Esophagus muscularis mucosa (tissue), 4 donors: ENCODE measurements around the gene SDK1. TPM values are rescaled to one million over a fixed set of nuclear protein-coding genes. Genes with fewer than 3 reads are reported as not detected.
A peak's percentile ranks its signal among the peaks of the same experiment; 100 is the strongest.

Source experiments
- DNase-seq: peaks from one replicate; pipeline ENCODE4 v3.0.0-alpha.2; 2017; ENCODE audit errors: extremely low spot score
- H3K27ac ChIP-seq, 4 donors: fragments of 200-600 bp; sonication (generic); replicated peaks in 1 of 4; 1 replicate in 3 of 4; 2 replicates in 1 of 4; pipeline ENCODE4 v1.5.1; 2016 to 2019; ENCODE audit warnings: mild to moderate bottlenecking in 1 of 4
- H3K27me3 ChIP-seq, 4 donors: fragments of 200-600 bp; sonication (generic); one replicate each; pipeline versions ENCODE4 v1.5.1 to v1.6.0; 2016 to 2019
- H3K36me3 ChIP-seq, 4 donors: fragments of 200-600 bp; sonication (generic); one replicate each; pipeline ENCODE4 v1.5.1; 2016 to 2019
- H3K4me1 ChIP-seq, 4 donors: fragments of 200-600 bp; sonication (generic); one replicate each; pipeline ENCODE4 v1.5.1; 2016 to 2019
- H3K4me3 ChIP-seq, 4 donors: fragments of 200-600 bp; sonication (generic); 1 replicate in 2 of 4; 2 replicates in 2 of 4; pipeline ENCODE4 v1.5.1; 2016 to 2019; ENCODE audit warnings: mild to moderate bottlenecking in 4 of 4, moderate library complexity in 1 of 4
- H3K9me3 ChIP-seq, 4 donors: fragments of 200-600 bp; sonication (generic); 1 replicate in 3 of 4; 2 replicates in 1 of 4; pipeline ENCODE4 v1.5.1; 2016 to 2019
- CTCF ChIP-seq, 3 experiments: fragments of 200-600 bp in 2 of 3; fragments of 450-650 bp in 1 of 3; sonication (generic) in 2 of 3; IDR thresholded peaks; one replicate each; pipeline ENCODE4 v1.5.1; 2017 to 2019; ENCODE audit warnings: antibody characterized with exemption in 3 of 3, mild to moderate bottlenecking in 2 of 3, moderate library complexity in 1 of 3
- EP300 ChIP-seq: sonication (generic); formaldehyde crosslinking; IDR thresholded peaks from one replicate; pipeline ENCODE4 v1.6.1; 2017; ENCODE audit warnings: antibody characterized with exemption
- POLR2A ChIP-seq: fragments of 450-650 bp; IDR thresholded peaks from one replicate; pipeline ENCODE4 v1.6.1; 2017; ENCODE audit warnings: antibody characterized with exemption, moderate library complexity, mild to moderate bottlenecking, low read depth
- POLR2AphosphoS5 ChIP-seq, 2 donors: sonication (generic); formaldehyde crosslinking; IDR thresholded peaks; one replicate each; pipeline ENCODE4 v1.6.1; 2017; ENCODE audit warnings: antibody characterized with exemption in 2 of 2
- WGBS: methylation state at CpG from one replicate; pipeline ENCODE4 v1.1.5; 2018; 5-methylcytosine and 5-hydroxymethylcytosine counted together
- intact Hi-C: fragments of 100-400 bp; cut with DNase I; formaldehyde crosslinking; loops from one replicate; pipeline ENCODE4 v1.15.1; 2023
- total RNA-seq, 4 donors: library from RNA; depleted of rRNA; stranded (reverse); fragments of >200 nt; gene quantifications; one replicate each; pipeline versions ENCODE4 v1.1.0 to v1.2.1, GENCODE V29; 2016

SDK1 gene
- total RNA-seq, 4 donors from 2014 or later: 7.8 to 18.6 (median 12.0) TPM

DNA sequence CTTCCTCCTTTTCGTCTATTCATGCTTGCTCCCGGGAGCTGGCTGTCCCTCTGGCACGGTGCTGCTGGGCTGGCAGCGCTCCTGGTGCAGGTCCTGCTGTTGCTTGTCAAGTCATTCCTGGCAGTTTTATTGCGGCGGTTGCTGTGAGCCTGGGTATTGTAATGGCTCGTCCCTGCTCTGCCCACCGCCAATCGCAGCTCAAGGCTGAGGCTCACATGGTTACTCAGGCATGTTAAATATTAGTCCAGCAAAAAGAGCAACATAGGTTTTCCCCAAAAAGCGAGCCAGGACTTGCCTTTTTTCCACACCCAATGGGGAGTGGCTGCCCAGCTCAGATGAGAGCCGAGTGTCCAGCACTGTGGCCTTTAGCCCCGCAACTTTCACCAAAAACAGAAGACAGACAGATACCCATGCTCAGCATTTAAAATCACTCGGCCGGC lies 888.1 kb downstream of the SDK1 start:
- Histone ChIP-seq H3K4me1 (peaks cover 0 to 18% (median 16%) of the 10 kb centered on the region in 4 donors), H3K27ac (peak overlapping the region in 2 of 4 donors; percentile 37 to 58)
- intact Hi-C loops: no loop called here

DNA sequence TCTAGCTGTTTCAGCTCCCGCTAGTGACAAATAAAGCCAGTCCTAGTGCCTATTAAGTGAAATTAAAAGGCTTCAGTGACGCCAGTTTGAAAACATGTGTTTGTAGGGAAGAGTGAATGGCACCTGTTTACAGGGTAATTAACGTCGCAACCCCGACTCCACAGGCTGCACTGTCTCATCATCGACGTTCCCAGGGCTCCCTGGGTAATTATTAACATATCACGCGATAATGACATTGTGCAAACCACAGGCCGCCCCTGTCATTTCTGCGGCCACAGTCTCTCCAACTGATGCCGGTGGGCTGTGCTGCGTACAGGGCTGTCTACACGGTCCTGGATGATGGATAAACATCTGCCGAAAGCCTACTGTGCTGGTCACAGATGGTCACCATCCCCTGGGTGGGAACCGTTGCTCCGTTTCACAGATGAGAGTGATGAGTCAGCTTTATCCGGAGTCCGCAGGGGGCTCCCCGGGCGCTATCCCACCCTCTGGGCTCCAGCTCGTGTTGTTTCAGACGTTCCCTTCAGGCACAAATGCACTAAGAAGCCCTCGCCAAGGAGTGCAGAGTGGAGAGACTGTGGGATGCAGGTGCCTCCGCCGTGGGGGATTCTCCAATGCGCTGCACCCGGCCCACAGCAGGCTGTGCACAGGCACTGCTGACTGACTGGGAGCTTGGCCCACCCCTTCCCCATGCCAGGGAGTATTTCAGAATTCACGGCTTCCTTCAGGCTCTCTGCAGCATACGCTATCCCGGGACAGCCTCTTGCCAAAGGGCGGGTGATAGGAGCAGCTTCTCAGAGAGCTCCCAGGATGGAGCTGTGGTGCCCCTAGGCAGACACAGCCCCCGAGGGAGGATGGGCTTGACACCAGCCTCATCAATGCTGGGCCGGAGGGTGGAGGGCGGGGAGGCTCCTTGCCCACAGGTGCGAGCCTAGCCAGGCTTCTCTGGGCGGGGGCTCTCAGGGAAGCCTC lies 889.2 kb downstream of the SDK1 start:
- TF ChIP-seq EP300 (no peak), POLR2A (no peak), CTCF (IDR thresholded peaks at IDR 0.05) (no peak), POLR2AphosphoS5 (IDR thresholded peaks at IDR 0.05) (no peak)
- Histone ChIP-seq H3K27me3 (no peaks in the 10 kb centered on the region), H3K4me1 (peaks cover 0 to 18% (median 16%) of the 10 kb centered on the region in 4 donors), H3K9me3 (no peaks in the 10 kb centered on the region), H3K36me3 (no peaks in the 10 kb centered on the region), H3K4me3 (no peak overlapping the region), H3K27ac (no peak overlapping the region)
- 85% methylated on average over 30 of the region's 37 CpGs for WGBS
- DNase-seq: no peak
- intact Hi-C loops: no loop called here

More for the DNA sequence above, 888.1 kb downstream of the SDK1 start:
- DNase-seq: no peak
- no peaks in the 10 kb centered on the region for H3K27me3 ChIP-seq
- TF ChIP-seq CTCF (IDR thresholded peaks at IDR 0.05): no peak
- no peak for TF ChIP-seq POLR2A
- no peak for TF ChIP-seq EP300
- peak; percentile 43 to 49 for TF ChIP-seq POLR2AphosphoS5 (IDR thresholded peaks at IDR 0.05)
- no peaks in the 10 kb centered on the region for H3K9me3 ChIP-seq
- peak overlapping the region in 2 of 4 donors; percentile 13 to 30 for H3K4me3 ChIP-seq
- no peaks in the 10 kb centered on the region for H3K36me3 ChIP-seq
- WGBS: 45% methylated on average over 14 of the region's 14 CpGs

DNA sequence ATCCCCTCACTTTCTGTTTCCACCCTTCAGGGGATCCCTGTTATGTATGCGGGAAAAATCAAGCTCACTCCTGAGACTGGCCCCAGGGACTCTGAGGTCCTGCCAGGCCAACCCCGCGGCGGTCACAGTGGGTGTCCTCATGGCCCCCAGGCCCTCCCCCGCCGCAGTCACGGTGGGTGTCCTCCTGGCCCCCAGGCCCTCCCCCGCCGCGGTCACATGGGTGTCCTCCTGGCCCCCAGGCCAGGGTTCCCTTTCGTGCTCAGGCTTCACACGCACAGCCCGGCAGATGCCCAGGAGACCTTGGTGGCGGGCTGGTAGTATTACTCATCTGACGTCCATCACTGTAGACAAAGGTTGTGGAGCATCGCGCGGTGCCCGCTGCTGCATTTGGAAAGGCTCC lies 890.0 kb downstream of the SDK1 start:
- Histone ChIP-seq H3K4me3 (no peak overlapping the region), H3K9me3 (no peaks in the 10 kb centered on the region), H3K27me3 (no peaks in the 10 kb centered on the region), H3K36me3 (no peaks in the 10 kb centered on the region), H3K27ac (no peak overlapping the region), H3K4me1 (peaks cover 0 to 18% (median 16%) of the 10 kb centered on the region in 4 donors)
- WGBS: 97% methylated on average over 9 of the region's 19 CpGs
- DNase-seq: no peak
- intact Hi-C loops: no loop called here
- no peak for TF ChIP-seq EP300
- TF ChIP-seq POLR2A: no peak
- TF ChIP-seq CTCF (IDR thresholded peaks at IDR 0.05): no peak
- TF ChIP-seq POLR2AphosphoS5 (IDR thresholded peaks at IDR 0.05): no peak

GRCh38 chr7:4191525-4191924 lies 890.5 kb downstream of the SDK1 start:
- intact Hi-C loops: no loop called here
- no peak overlapping the region for H3K4me3 ChIP-seq
- H3K27ac ChIP-seq: no peak overlapping the region
- no peaks in the 10 kb centered on the region for H3K36me3 ChIP-seq
- no peak for TF ChIP-seq POLR2A
- DNase-seq: no peak
- no peaks in the 10 kb centered on the region for H3K9me3 ChIP-seq
- H3K4me1 ChIP-seq: peaks cover 0 to 18% (median 16%) of the 10 kb centered on the region in 4 donors
- no peaks in the 10 kb centered on the region for H3K27me3 ChIP-seq
- WGBS: 96% methylated on average over 12 of the region's 14 CpGs

DNA sequence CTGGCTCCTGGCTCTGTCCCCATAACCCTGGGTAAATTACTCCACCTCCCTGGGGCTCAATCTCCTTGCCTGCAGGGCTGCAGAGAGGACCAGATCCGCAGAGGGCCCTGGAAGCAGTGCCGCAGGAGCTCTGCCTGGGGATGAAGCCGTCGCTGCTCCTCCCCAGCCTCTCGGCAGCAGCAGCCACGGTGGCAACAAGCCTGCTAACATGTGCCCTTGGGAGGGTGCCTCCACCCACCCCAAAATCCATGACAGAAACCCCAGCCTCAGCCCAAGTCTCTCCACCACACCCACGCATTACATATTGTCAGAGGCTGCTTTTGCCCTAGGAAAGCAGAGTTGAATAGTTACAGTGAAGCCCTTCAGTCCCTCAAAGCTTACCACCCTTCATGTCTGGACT lies 894.6 kb downstream of the SDK1 start:
- intact Hi-C loops: no loop called here
- no peak for DNase-seq
- TF ChIP-seq EP300 (no peak), POLR2A (no peak)
- Histone ChIP-seq H3K4me3 (no peak overlapping the region), H3K9me3 (peaks cover 0 to 7% (median 6%) of the 10 kb centered on the region in 4 donors), H3K27me3 (no peaks in the 10 kb centered on the region), H3K27ac (no peak overlapping the region), H3K4me1 (no peaks in the 10 kb centered on the region), H3K36me3 (no peaks in the 10 kb centered on the region)
- 71% methylated on average over 7 of the region's 7 CpGs for WGBS
